Lung (tissue), 12 donors: ENCODE measurements around the gene SIRT2. TPM values are rescaled to one million over a fixed set of nuclear protein-coding genes. Genes with fewer than 3 reads are reported as not detected.

ENCODE experiments used
- ATAC-seq: fragments of 200-7000 bp; cut with Tn5 transposase; one replicate; pipeline ENCODE4 v1.9.1; 2020; ENCODE audit warnings: moderate number of reproducible peaks; ENCODE audit not compliant: insufficient read depth, low FRiP score
- DNase-seq, 3 donors: peaks; one replicate each; pipeline ENCODE4 v3.0.0-alpha.2; 2013 to 2017
- H3K27ac ChIP-seq, 2 donors: one replicate each; pipeline ENCODE4 v1.5.1; 2013; ENCODE audit warnings: mild to moderate bottlenecking in 2 of 2, moderate library complexity in 2 of 2, control low read depth in 1 of 2, inconsistent platforms in 1 of 2, low read depth in 1 of 2, low read length in 1 of 2
- H3K27me3 ChIP-seq, 3 donors: one replicate each; pipeline ENCODE4 v1.5.1; 2013; ENCODE audit warnings: low read length in 2 of 3; ENCODE audit not compliant: control insufficient read depth in 3 of 3, insufficient read depth in 3 of 3
- H3K36me3 ChIP-seq, 4 donors: one replicate each; pipeline ENCODE4 v1.5.1; 2013; ENCODE audit warnings: low read length in 4 of 4, mild to moderate bottlenecking in 1 of 4, moderate library complexity in 1 of 4; ENCODE audit not compliant: control insufficient read depth in 4 of 4, insufficient read depth in 4 of 4
- H3K4me1 ChIP-seq, 5 donors: one replicate each; pipeline ENCODE4 v1.5.1; 2013; ENCODE audit warnings: low read length in 5 of 5, mild to moderate bottlenecking in 2 of 5, moderate library complexity in 1 of 5; ENCODE audit not compliant: control insufficient read depth in 5 of 5, insufficient read depth in 5 of 5
- H3K4me3 ChIP-seq: one replicate; pipeline ENCODE4 v1.5.1; 2013; ENCODE audit warnings: mild to moderate bottlenecking, control low read depth, moderate library complexity
- H3K9ac ChIP-seq, 2 donors: one replicate each; pipeline ENCODE4 v1.5.1; 2013; ENCODE audit warnings: low read length in 2 of 2, control low read depth in 1 of 2; ENCODE audit not compliant: insufficient read depth in 1 of 2
- H3K9me3 ChIP-seq, 4 donors: one replicate each; pipeline ENCODE4 v1.5.1; 2013; ENCODE audit warnings: low read length in 3 of 4, mild to moderate bottlenecking in 1 of 4, moderate library complexity in 1 of 4; ENCODE audit not compliant: control insufficient read depth in 4 of 4, insufficient read depth in 3 of 4
- CTCF ChIP-seq: IDR thresholded peaks from 2 replicates; pipeline ENCODE4 v1.5.1; 2012; ENCODE audit warnings: mild to moderate bottlenecking; ENCODE audit errors: control extremely low read depth, extremely low read depth
- WGBS, 2 donors: extraction: QIAGEN DNeasy Blood & Tissue Kit; methylation state at CpG; one replicate each; pipeline ENCODE4 v1.1.7; 2013; 5-methylcytosine and 5-hydroxymethylcytosine counted together
- polyA plus RNA-seq, 2 donors: library from polyadenylated mRNA; stranded (reverse); fragments of 200-250 nt; gene quantifications; one replicate each; pipeline ENCODE4 v1.2.1, GENCODE V29; 2013
- total RNA-seq, 2 donors: library from RNA; depleted of rRNA in 1 of 2; stranded (reverse); fragments of >200 nt in 1 of 2; gene quantifications; one replicate each; pipeline ENCODE4 v1.2.1, GENCODE V29; 2014 to 2021
- donor health status: control.
- donor health status: control.
- donor health status: Bipolar disorder and iron deficiency.
- donor health status: healthy.
- donor health status: DM: yes; HTN: yes; CAD: no.

The SIRT2 gene
- total and polyA plus RNA-seq, 4 donors = 35.5 to 54.8 (median 48.5) TPM

GRCh38 chr19:38883286-38883685, 16.1 kb downstream of the SIRT2 start:
- peaks cover 3 to 28% (median 7%) of the 10 kb centered on the region in 4 donors for H3K36me3 ChIP-seq
- no peaks in the 10 kb centered on the region for H3K9me3 ChIP-seq
- WGBS, 2 donors = 94% methylated on average over 9 of the region's 9 CpGs
- no peak overlapping the region for H3K4me3 ChIP-seq
- H3K27me3 ChIP-seq = no peaks in the 10 kb centered on the region
- TF ChIP-seq CTCF = no peak
- H3K27ac ChIP-seq = no peak overlapping the region
- ATAC-seq = no peak
- peaks cover 0 to 4% (median under 1%) of the 10 kb centered on the region in 5 donors for H3K4me1 ChIP-seq
- no peak overlapping the region for H3K9ac ChIP-seq
- DNase-seq = no peak

- no peak for TF ChIP-seq CTCF
- Histone ChIP-seq H3K36me3 (peaks cover 0 to 23% (median 5%) of the 10 kb centered on the region in 4 donors), H3K27ac (no peak overlapping the region), H3K9ac (no peak overlapping the region), H3K4me1 (peaks cover 0 to 10% (median 2%) of the 10 kb centered on the region in 5 donors), H3K27me3 (no peaks in the 10 kb centered on the region), H3K4me3 (no peak overlapping the region), H3K9me3 (no peaks in the 10 kb centered on the region)
- DNase-seq (no peak), ATAC-seq (no peak)
- 95% methylated on average over 19 of the region's 19 CpGs for WGBS, 2 donors
Observed at GRCh38 chr19:38880882-38881609, 18.4 kb downstream of the SIRT2 start.

- no peak for TF ChIP-seq CTCF
- Histone ChIP-seq H3K9me3 (no peaks in the 10 kb centered on the region), H3K4me3 (no peak overlapping the region), H3K9ac (no peak overlapping the region), H3K4me1 (peaks cover 0 to 11% (median 2%) of the 10 kb centered on the region in 5 donors), H3K27me3 (no peaks in the 10 kb centered on the region), H3K36me3 (peaks cover 0 to 21% (median 4%) of the 10 kb centered on the region in 4 donors), H3K27ac (no peak overlapping the region)
- ATAC-seq (no peak), DNase-seq (no peak)
- 94 to 95% methylated on average over 17 to 19 of the region's 19 CpGs for WGBS, 2 donors
Observed at GRCh38 chr19:38880076-38880881, 19.1 kb downstream of the SIRT2 start.
